ENCODE measurements around the gene TXLNB.

Gene TXLNB

GRCh38 chr6:139270249-139270648, 21.5 kb downstream of the TXLNB start:
- no peak for DNase-seq (ENCODE audit: low spot score)

GRCh38 chr6:139265512-139266190, 26.1 kb downstream of the TXLNB start:
- no peak for DNase-seq (ENCODE audit: low spot score)

- no peak for DNase-seq (ENCODE audit: low spot score)
These were observed 29.1 kb downstream of the TXLNB start for GRCh38 chr6:139262519-139263300.

DNA sequence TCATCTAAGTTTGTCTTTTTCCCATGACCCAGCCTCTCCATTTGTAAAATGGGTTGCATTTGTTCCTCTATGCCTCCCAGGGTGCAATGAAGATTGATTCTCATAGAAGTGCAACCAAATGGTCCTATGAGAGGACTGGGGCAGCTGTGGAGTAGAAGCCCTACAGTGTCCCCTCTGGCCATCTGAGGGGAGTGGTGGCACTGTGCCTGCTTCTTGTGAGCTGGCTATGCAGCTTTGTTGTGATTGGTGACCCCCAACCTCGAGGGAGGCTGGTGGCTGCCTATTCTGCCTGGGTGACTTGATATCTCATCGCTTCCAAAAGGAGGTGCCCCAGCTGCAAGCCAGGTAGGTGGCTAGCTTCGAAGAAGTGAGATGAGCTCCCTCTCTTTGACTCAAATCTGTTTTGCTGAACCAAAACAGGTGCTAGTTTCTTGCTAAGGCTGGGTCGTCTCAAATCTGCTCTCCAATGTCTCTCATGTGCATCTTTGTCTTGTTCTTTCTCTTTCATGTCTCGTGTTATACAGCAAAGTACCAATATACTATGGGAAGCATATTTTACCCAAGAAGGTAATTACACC, 33.9 kb downstream of the TXLNB start:
- DNase-seq (ENCODE audit: low spot score) = no peak

GRCh38 chr6:139257291-139257690, 34.5 kb downstream of the TXLNB start:
- DNase-seq (ENCODE audit: low spot score) = no peak

- peak; percentile 81 for DNase-seq (ENCODE audit: low spot score)
These were observed 35.7 kb downstream of the TXLNB start for GRCh38 chr6:139256087-139256486.

DNA sequence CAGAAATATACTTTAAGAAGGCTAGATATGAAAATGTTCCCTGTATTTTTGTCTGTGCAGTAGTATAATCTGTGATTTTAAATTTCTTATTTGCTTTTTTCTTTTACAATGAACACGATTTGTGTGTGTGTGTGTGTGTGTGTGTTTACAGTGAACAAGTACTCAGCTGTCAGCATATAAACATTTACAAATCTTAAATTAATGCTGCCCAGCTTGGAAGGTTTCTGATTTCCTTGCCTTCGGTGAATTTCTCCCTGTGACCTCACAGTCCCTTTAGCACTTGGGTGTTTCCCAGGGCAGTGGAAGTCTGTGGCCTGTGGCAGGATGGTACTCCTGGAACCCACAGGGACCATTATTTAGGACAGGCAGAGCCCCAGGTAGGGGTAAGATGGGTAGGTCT, 37.6 kb downstream of the TXLNB start:
- DNase-seq (ENCODE audit: low spot score) = no peak

DNA sequence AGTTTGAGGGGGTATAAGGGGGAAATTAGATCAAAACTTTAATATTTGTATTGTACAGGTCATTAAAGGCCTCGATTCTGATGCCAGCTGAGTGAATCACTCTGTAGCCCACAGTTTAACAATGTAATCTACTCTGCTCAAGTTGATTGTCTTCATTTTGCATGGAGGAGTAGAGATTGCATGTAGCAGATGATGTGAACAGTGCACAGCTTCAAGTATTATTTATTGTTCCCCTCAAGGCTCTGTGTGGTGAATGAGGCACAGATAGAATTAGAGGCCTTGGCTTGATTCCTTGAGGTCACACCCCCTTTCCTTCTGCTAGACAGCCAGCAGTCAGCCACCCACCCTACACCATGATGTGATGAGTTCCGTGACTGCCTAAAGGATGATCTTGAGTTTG, 38.1 kb downstream of the TXLNB start:
- no peak for DNase-seq (ENCODE audit: low spot score)

- DNase-seq (ENCODE audit: low spot score) = no peak
These were observed 40.0 kb downstream of the TXLNB start for GRCh38 chr6:139251691-139252390.

DNA sequence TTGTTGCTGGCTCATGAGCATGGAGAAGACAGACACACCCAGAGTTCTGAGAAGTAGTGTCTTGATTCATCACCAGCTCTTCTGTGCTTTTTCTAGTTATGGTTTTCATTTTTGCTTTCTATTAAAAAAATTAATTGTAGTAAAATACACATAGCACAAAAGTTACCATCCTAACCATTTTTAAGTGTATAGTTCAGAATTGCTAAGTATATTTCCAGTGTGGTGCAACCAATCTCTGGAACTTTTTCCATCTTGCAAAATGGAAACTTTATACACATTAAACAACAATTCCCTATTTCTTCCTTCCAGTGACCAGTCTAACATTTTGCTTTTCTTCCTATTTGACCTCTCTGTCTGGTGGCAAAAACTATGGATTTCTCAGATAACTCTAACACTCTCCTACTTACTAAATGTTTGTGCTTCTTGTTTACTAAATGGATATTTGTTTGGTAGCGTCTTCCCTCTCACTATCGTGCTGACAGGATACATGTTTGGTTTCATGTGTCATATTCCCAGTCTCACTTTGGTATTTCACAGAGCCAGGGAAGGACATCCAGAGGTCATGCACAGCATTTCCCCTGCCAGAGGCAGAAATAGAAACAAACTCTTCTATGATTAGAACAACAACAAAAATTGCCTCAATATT, 40.6 kb downstream of the TXLNB start:
- peak; percentile 18 for DNase-seq (ENCODE audit: low spot score)

DNA sequence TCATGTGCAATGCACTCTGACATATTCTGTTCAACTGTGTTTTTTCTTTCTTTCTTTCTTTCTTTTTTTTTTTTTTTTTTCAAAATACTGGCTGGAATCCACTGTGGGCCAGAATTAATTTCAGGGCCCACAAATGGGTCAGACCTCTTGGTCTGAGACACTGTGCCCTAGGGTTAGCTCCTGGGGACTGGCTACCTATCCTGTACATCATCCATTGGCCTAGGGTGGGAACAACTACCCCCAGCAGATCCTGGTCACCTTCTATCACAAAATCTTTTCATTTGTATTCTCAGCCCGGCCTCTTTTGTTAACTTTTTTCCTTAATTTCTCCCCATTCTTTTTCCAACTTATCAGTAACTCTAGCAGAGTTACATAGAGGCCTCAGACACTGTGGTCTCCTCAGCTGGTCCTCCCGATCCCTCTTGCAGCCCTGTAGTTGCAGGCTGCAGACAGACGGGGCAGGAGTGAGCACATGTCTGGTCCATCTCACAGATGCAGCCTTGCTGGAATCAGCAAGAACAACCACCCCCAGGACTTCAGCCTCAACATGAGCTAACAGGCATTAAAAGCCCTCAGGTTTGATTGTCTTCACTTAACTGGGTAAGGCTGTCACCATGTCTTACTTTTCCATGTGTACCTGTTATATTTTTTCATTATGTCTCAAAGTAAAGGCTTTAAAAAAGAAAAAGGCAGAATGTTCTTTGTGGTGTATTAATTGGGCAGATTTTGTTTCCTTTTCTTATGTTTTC, 41.3 kb downstream of the TXLNB start:
- DNase-seq (ENCODE audit: low spot score) = peak; percentile 53

- no peak for DNase-seq (ENCODE audit: low spot score)
These were observed 42.4 kb downstream of the TXLNB start for GRCh38 chr6:139249395-139249794.

- DNase-seq (ENCODE audit: low spot score) = no peak
These were observed 42.9 kb downstream of the TXLNB start for GRCh38 chr6:139248911-139249310.

- DNase-seq (ENCODE audit: low spot score) = no peak
These were observed 44.2 kb downstream of the TXLNB start for GRCh38 chr6:139247618-139248017.

DNA sequence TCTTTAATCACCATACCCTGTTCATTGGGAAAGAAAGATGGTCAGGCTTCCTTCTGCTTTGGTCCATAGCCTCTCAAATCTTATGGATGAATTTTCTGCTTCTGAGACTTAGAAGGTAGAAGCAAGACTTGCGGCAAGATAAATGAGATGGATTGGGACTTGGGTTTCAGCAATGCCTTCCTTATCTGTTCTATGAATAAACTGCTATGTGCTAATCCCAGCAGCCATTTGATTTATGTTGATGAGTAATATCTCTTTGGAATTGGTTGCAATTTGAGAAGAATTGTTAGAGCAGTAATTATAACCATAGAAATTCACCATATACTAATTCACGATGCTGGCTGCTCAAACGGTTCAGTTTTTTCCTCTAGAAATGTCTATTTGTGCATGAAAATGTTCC, 48.3 kb downstream of the TXLNB start:
- no peak for DNase-seq (ENCODE audit: low spot score)

GRCh38 chr6:139242457-139243240, 49.1 kb downstream of the TXLNB start:
- DNase-seq (ENCODE audit: low spot score) = no peak

- DNase-seq (ENCODE audit: low spot score) = peak; percentile 41
These were observed 51.4 kb downstream of the TXLNB start for GRCh38 chr6:139240161-139241010.

DNA sequence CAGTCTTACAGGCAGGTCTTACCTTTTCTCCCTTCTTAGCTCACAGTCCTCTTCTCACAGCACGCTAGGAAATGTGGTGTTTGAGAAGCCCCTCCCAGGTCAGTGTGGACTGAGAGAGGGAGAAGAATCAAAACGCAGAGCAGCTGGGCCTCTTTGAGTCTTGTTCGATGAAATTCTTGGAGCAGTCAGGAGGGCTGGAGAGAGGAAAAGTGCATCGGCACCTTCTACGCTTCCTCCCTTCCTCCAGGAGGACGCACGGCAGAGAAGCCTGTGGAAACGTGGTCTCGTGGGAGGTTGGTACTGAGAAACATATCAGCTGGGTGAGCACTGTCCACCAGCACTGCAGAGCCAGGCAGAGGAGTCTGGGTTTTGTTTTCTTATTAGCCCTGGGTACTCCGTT, 52.7 kb downstream of the TXLNB start:
- DNase-seq (ENCODE audit: low spot score) = no peak

GRCh38 chr6:139236105-139236504, 55.7 kb downstream of the TXLNB start:
- no peak for DNase-seq (ENCODE audit: low spot score)

GRCh38 chr6:139235661-139236060, 56.1 kb downstream of the TXLNB start:
- no peak for DNase-seq (ENCODE audit: low spot score)

Data from AG08395 (cell line).